HG02798 (cell line): ENCODE data around the gene PXDC1.
"Not testable (repeated sequence)": the region's sequence is repeated elsewhere in the genome, so short reads cannot be mapped to it uniquely, and the experiment has no call there.

Source experiments
- ATAC-seq: cut with Tn5 transposase; IDR thresholded peaks from one replicate; pipeline ENCODE4 v1.9.1; 2021; ENCODE audit warnings: mild to moderate bottlenecking; ENCODE audit not compliant: unreplicated experiment, poor library complexity

The PXDC1 gene

GRCh38 chr6:3737149-3737830 is 14.2 kb downstream of the PXDC1 start:
- ATAC-seq = no peak

DNA sequence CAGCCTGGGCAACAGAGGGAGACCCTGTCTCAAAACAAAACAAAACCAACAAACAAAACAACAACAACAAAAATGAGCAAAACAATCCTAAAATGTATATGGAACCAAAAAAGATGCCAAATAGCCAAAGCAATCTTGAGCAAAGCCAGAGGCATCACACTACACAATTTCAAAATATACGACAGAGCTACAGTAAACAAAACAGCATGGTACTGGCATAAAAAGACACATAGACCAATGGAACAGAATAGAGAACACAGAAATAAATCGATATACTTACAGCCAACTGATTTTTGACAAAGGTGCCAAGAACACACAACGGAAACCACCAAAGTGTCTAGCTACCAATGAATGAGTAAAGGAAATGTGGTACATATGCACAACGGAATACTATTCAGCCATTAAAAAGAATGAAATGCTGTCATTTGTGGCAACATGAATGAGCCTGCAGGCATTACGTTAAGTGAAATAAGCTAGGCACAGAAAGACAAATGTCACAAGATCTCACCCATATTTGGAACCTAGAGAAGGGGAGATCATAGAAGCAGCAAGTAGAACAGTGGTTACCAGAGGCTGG is 16.4 kb downstream of the PXDC1 start:
- no peak for ATAC-seq

DNA sequence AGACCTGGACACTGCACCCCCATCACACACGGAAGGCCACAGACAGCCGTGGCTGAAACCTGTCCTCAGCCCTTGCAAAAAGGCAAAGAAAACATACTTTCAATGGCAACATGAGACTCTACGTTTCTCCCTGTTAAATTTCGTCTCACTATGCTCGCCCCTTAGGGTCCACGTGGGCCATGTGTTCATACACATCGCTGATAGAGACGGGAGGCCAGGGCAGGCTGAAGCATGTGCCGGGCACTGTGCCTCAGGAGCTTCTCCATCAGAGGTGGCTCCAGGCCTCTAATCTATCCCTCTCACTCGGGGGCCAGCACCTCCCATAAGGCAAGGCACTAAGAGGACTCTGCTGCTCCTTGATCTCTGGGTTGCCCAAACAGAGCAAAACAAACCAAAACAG is 17.5 kb downstream of the PXDC1 start:
- ATAC-seq = no peak

DNA sequence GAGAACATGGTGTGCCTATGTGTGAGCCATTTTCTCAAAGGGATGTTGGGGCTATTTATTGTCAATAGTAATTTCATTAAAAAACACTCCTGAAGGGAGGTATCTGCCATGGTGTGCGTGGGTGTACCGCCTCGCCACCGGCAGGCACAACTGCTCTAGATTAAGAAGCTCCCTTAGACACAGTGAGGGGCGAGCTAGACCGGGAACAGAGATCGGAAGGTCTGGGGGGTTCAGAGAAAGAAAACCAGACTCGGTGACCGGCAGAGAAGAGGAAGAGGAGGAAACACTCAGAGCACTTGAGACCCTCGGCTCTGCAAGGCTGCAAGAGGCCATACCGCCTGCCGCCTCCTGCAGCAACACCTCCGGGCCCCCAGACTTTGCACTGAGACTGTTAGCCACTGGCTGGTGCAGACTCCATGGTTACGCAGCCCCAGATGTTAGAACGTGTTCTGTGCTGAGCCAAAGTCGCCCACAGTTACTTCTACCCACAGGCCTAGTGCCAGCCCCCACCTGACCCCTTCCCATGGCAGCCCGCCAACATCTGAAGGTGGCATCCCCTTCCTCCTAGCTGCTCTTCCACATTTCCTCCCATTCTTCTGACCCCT is 18.1 kb downstream of the PXDC1 start:
- no peak for ATAC-seq

GRCh38 chr6:3732345-3733141 is 19.0 kb downstream of the PXDC1 start:
- no peak for ATAC-seq

DNA sequence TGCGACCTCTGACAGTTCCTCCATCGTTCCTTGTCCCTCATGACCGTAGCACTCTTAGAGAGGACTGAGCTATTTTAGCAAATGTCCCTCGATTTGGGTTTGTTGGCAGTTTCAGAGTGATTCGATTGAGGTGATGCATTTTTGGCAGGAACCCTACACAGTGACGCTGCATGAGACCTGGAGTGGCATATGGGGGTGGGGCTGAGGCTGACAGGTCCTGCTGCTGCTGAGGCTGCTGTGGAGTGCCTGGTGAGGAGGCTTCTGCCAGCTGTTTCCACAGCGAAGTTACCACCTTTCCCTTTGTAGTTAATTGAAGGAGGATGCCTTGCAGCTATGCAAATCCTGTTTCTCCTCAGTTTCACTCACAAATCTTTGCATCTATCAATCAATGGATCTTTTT is 19.8 kb downstream of the PXDC1 start:
- no peak for ATAC-seq

DNA sequence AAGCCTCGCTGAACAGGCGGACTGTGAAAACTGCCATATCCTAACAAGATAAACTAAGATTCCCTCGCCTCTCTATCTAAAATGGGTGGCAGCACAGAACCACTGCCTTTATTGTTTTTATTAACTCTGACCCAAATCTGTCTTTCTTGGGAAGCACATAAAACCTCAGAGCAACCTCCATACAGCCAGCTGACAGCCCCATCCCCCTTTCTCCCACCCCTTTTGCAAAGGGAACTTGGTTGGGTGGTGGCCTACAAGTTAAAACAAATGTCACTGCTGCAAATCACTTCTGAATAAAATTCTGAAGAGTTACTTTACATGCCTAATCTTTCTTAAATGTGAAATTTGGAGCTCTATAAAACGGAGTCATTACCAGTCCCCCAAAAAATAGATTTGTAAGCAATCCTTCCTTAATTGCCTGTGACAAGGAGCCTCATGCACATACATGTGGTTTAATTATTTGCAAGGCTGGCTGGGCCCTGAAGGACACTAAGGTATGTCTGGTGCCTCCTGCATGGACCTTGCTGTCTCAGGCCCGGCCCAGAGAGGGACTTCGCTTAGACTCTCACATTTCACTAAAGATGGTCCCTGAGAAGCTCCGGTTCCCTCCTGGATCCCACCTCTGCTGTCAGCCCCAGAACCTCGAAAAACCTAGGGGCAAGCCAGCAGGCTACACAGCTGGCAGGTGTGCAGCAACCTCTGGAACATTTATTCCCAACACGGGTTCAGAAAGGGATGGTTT is 21.7 kb downstream of the PXDC1 start:
- ATAC-seq = no peak

DNA sequence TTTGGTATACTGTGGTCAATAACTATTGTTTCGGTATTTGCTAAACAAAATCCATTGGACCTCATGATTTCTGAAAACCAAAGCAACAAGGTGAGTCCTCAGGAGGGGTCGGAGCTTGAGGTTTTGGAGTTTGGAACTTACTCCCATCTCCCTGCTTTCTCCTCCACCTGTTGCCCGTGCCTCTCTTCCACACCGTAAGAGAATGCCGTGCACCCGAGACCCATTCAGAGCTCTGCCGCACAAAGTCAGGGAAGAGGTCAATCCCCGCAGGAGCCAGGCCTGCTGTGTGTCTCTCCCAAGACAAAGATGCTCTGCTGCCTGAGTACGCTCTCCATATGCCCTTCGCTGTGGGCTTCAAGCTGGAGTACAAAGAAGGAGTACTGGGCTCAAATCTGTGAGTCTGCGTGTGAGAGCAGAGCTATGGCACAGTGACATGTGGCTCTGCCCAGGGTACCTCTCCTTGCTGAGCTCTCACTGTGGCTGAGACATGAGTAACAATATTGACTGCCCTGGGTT is 23.9 kb downstream of the PXDC1 start:
- no peak for ATAC-seq

- no peak for ATAC-seq
Measured at GRCh38 chr6:3727036-3727435, 24.5 kb downstream of the PXDC1 start.

- ATAC-seq = no peak
Measured at GRCh38 chr6:3726421-3726820, 25.1 kb downstream of the PXDC1 start.

GRCh38 chr6:3725145-3726047 is 26.1 kb downstream of the PXDC1 start:
- no peak for ATAC-seq

GRCh38 chr6:3724451-3725144 is 26.9 kb downstream of the PXDC1 start:
- no peak for ATAC-seq

- ATAC-seq = no peak
Measured at GRCh38 chr6:3723966-3724365, 27.5 kb downstream of the PXDC1 start.

DNA sequence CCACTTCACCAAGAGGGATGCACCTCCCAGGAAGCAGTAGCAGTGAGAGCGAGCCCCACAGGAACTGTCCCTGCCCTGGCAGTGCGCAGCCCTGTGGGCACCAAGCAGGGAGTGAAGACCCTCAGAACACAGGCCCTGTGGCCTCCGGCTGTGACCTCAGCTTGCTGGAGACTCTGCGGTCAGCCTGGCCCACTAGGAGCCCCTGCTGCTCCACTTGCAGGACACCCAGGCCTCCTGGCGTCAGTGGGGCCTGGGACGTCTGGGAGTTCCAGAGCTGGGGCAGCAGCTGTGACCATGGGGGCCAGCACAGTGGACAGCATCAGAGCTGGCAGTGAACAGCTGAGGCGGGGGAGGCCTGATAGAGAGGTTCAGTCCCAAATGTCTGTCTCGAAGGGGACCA is 28.3 kb downstream of the PXDC1 start:
- no peak for ATAC-seq

GRCh38 chr6:3722785-3723184 is 28.7 kb downstream of the PXDC1 start:
- no peak for ATAC-seq

GRCh38 chr6:3721810-3722621 is 29.5 kb downstream of the PXDC1 start:
- no peak for ATAC-seq

- not testable (repeated sequence) for ATAC-seq
Measured at GRCh38 chr6:3720770-3721169, 30.7 kb downstream of the PXDC1 start.
